ENCODE data around the gene MET.

DNA sequence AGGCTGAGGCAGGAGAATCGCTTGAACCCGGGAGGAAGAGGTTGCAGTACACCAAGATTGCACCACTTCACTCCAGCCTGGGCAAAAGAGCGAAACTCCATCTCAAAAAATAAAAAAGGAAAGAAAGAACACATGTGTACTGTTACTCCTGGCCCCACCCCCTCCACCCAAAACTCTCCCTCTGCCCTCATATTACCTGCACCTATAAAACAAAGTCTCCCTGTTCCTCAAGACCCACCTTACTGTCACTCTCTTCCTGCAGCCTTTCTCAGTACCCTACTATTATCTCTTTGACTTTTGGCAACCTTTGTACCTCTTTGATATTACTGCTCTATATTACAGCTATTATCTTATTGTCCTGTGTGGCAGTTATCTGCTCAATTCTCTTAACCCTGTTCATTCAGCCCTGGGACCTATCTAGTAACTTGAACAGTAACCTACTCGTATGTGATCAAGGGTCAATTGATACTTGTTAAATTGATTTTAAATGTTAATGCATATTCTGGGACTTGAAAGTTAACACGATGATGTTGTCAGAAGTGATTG lies 121.9 kb downstream of the MET start:
- TF ChIP-seq ARNT2 (CRISPR knock-in tag; IDR thresholded peaks at IDR 0.05; ENCODE audit: low read depth) (no peak), CEBPG (CRISPR knock-in tag; IDR thresholded peaks at IDR 0.05) (no peak), ZNF777 (CRISPR knock-in tag; IDR thresholded peaks at IDR 0.05) (no peak), FOXJ3 (CRISPR knock-in tag; IDR thresholded peaks at IDR 0.05; ENCODE audit: borderline replicate concordance) (no peak), MEF2D (CRISPR knock-in tag; IDR thresholded peaks at IDR 0.05) (no peak), ZNF3 (CRISPR knock-in tag; IDR thresholded peaks at IDR 0.05) (no peak), CTCF (CRISPR knock-in tag; IDR thresholded peaks at IDR 0.05) (no peak), ZNF12 (CRISPR knock-in tag; IDR thresholded peaks at IDR 0.05) (no peak), ZNF382 (CRISPR knock-in tag; IDR thresholded peaks at IDR 0.05; ENCODE audit: borderline replicate concordance) (no peak), ZMAT5 (CRISPR knock-in tag; IDR thresholded peaks at IDR 0.05; ENCODE audit: borderline replicate concordance, low read depth) (no peak), GTF2F1 (IDR thresholded peaks at IDR 0.05; ENCODE audit: low read length) (no peak)
- TF ChIP-seq, protein P1, sequence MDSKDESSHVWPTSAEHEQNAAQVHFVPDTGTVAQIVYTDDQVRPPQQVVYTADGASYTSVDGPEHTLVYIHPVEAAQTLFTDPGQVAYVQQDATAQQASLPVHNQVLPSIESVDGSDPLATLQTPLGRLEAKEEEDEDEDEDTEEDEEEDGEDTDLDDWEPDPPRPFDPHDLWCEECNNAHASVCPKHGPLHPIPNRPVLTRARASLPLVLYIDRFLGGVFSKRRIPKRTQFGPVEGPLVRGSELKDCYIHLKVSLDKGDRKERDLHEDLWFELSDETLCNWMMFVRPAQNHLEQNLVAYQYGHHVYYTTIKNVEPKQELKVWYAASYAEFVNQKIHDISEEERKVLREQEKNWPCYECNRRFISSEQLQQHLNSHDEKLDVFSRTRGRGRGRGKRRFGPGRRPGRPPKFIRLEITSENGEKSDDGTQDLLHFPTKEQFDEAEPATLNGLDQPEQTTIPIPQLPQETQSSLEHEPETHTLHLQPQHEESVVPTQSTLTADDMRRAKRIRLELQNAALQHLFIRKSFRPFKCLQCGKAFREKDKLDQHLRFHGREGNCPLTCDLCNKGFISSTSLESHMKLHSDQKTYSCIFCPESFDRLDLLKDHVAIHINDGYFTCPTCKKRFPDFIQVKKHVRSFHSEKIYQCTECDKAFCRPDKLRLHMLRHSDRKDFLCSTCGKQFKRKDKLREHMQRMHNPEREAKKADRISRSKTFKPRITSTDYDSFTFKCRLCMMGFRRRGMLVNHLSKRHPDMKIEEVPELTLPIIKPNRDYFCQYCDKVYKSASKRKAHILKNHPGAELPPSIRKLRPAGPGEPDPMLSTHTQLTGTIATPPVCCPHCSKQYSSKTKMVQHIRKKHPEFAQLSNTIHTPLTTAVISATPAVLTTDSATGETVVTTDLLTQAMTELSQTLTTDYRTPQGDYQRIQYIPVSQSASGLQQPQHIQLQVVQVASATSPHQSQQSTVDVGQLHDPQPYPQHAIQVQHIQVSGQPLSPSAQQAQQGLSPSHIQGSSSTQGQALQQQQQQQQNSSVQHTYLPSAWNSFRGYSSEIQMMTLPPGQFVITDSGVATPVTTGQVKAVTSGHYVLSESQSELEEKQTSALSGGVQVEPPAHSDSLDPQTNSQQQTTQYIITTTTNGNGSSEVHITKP (CRISPR knock-in tag; IDR thresholded peaks at IDR 0.05; ENCODE audit: low read depth): no peak
- TF ChIP-seq, protein P2, sequence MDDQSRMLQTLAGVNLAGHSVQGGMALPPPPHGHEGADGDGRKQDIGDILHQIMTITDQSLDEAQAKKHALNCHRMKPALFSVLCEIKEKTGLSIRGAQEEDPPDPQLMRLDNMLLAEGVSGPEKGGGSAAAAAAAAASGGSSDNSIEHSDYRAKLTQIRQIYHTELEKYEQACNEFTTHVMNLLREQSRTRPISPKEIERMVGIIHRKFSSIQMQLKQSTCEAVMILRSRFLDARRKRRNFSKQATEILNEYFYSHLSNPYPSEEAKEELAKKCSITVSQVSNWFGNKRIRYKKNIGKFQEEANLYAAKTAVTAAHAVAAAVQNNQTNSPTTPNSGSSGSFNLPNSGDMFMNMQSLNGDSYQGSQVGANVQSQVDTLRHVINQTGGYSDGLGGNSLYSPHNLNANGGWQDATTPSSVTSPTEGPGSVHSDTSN (CRISPR knock-in tag; IDR thresholded peaks at IDR 0.05; ENCODE audit: borderline replicate concordance): no peak

Measured in HepG2 (cell line).